Stimulated activated CD4-positive, alpha-beta T cell treated with anti-CD3 and anti-CD28 coated beads, TNF-alpha, amount 100 ng/mL, for 1 hour (primary cell): ENCODE data around the gene DIS3L2.
"Not testable (repeated sequence)": the region's sequence is repeated elsewhere in the genome, so short reads cannot be mapped to it uniquely, and the experiment has no call there.

Experiments used
- DNase-seq, 3 donors: peaks; one replicate each; pipeline ENCODE4 v3.0.0-alpha.2; 2020; ENCODE audit warnings: low read depth in 3 of 3, low spot score in 1 of 3

Gene DIS3L2

GRCh38 chr2:232170396-232170795 is 208.9 kb downstream of the DIS3L2 start:
- DNase-seq, result no peak

GRCh38 chr2:232174662-232175061 is 213.1 kb downstream of the DIS3L2 start:
- no peak for DNase-seq

- DNase-seq, result not testable (repeated sequence)
Observed at GRCh38 chr2:232176587-232176986, 215.1 kb downstream of the DIS3L2 start.

DNA sequence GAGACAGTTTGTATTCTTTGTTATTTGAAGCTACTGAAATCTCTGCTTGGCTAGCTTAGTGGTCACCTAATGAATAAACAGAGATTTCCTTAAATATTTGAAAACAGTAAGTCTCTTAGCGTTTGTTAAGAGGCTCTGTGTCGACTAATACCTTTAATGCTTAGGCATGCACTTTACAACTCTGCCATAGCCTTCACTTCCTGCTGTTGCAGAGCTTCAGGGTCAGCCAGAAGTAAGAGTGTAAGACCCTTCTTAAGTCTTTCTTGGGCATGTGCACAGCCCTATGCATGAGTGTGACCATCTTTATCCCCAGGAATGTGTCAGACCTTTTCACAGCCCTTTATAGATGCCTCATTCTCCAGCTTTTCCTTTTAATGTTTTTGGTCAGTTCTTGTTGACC is 221.8 kb downstream of the DIS3L2 start:
- no peak for DNase-seq

- no peak for DNase-seq
Observed at GRCh38 chr2:232184346-232184745, 222.8 kb downstream of the DIS3L2 start.

- no peak for DNase-seq
Observed at GRCh38 chr2:232190796-232191195, 229.3 kb downstream of the DIS3L2 start.

DNA sequence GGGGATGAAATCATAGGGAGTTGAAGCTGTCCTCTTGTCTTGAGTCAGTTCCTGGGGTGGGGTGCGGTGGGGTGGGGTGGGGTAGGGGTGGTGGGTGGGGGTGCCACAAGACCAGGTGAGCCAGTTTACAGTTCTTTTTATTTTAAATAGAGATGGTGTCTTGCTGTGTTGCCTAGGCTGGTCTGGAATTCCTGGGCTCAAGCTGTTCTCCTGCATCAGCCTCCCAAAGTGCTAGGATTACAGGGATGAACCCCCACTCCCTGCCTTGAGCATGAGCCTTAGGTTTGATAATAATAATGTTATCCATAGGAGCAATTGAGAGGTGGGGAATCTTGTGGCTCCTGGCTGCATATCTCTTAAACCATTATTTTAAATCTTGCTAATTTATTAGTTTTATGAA is 234.0 kb downstream of the DIS3L2 start:
- no peak for DNase-seq

- no peak for DNase-seq
Observed at GRCh38 chr2:232196802-232197201, 235.3 kb downstream of the DIS3L2 start.

DNA sequence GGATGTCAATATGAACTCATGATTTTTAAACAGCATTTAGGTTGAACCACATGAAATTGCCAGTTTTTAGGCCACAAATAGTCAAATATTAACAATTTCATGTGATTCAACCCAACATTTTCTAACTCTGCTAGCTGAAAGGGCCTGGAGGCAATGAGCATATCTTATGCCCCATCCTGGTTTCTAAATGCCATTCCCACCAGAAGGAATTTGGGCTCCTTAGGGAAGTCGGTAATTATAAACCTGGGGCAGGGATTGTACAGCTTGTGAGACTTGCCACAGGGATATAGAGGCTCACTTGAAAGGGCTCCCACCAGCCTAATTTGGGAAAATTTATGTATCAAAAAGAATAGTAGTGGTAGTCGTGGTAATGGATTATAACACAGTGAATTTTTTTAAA is 238.7 kb downstream of the DIS3L2 start:
- DNase-seq, result no peak

GRCh38 chr2:232203166-232203891 is 241.8 kb downstream of the DIS3L2 start:
- DNase-seq, result no peak

- DNase-seq, result no peak
Observed at GRCh38 chr2:232203936-232204335, 242.4 kb downstream of the DIS3L2 start.

DNA sequence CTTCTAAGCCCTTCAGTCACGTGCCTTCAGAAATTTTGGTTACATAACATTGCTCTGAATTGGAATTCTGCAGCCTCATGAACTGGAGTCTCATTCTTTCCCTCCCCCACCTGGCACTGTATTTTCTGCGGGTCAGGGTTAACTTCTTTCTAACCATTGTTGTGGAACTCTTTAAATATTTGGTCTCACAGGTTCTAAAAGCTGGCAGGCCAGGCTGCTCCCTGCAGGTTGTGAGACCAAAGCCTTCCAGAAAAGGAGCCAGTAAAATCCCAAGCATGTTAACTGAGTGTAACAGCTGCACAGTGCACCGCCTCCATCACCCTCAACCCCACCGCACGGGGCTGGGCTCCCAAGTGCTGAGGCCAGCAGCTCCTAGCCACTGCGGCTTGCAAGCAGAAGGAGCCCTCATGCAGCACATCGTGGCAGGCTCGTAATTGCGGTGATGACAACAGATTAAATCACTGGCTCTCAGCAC is 243.0 kb downstream of the DIS3L2 start:
- DNase-seq, result no peak

GRCh38 chr2:232207174-232207573 is 245.7 kb downstream of the DIS3L2 start:
- DNase-seq, result no peak

GRCh38 chr2:232210306-232210705 is 248.8 kb downstream of the DIS3L2 start:
- DNase-seq, result no peak

DNA sequence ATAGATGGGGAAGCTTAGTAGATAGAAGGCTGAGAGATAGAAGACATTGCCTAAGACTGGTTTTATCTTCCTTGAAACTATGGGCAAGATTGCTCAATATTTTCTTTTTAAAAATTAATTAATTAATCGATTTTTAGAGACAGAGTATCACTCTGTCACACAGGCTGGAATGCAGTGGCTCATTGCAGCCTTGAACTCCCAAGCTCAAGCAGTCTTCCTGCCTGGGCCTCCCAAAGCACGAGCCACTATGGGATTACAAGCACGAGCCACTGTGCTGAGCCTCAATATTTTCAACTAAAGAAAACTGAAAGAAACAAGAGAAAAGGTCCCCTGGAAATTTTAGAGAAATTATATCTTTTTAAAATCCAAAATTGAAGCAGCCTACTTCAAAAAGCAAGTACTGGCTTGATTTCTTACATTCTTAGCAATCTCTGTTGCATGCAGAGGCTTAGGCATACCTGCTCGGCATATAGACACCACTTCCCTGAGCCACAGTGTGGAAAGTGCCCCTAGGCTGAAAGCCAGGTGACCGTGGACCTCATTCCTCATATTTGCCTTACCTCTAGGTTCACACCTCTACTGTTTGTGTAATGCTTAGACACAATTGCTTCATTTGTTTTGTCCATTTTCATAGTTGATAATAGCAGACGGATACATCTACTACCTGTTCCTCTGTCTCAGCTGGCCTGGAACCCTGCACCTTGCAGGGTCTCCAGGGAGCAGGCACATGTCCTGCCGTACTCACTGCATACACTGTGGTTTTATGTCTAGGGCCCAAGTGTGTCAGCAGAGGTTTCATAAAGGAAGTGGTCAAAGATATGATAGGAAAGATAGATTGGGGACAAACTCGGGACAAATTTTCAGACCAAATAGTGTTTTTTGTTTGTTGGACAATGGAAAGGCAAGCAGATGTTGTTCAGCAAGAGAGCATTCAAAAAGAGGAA is 250.5 kb downstream of the DIS3L2 start:
- no peak for DNase-seq

DNA sequence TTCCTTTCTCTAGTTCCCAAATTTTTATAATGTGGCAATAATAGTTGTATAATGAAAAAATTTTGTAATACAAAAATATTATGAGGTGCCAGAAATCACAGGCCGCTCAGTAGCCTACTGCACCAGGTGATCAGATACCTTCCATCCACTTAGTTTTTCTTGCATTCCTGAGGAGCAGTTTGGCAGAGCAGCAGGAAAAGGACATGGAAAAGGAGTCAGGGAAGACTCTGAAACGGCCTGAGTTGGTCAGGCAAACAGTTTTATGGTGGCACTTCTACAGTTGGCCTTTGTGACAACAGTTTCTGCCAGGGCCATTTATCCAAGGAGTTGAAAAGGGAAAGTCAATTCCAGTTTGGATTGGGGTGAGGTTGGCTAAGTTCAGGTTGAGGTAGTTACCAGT is 251.7 kb downstream of the DIS3L2 start:
- no peak for DNase-seq

DNA sequence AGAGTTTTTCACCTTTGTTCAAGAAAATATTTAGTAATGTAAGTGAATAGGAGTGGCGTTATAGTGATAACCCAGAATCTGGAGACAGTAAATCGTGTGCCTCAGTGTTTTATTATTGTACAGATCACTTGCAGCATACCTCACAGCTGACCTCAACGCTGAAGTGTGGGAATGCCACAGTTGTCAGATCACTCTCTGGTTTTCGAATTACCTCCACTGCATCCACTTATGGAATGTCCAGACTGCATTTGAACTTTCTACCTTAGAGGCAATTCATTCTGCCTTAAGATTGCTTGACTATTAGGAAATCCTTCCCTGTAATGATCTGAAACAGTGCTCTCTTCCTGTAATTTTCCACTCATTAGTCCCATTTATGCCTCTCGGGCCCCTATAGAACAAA is 252.5 kb downstream of the DIS3L2 start:
- DNase-seq, result no peak

GRCh38 chr2:232216028-232216427 is 254.5 kb downstream of the DIS3L2 start:
- DNase-seq, result no peak

GRCh38 chr2:232218778-232219495 is 257.4 kb downstream of the DIS3L2 start:
- no peak for DNase-seq

- DNase-seq, result no peak
Observed at GRCh38 chr2:232219496-232219870, 258.0 kb downstream of the DIS3L2 start.

- DNase-seq, result no peak
Observed at GRCh38 chr2:232219932-232220331, 258.4 kb downstream of the DIS3L2 start.

GRCh38 chr2:232225429-232225828 is 263.9 kb downstream of the DIS3L2 start:
- DNase-seq, result no peak
